ENCODE results near the gene ASIC1.

DNA sequence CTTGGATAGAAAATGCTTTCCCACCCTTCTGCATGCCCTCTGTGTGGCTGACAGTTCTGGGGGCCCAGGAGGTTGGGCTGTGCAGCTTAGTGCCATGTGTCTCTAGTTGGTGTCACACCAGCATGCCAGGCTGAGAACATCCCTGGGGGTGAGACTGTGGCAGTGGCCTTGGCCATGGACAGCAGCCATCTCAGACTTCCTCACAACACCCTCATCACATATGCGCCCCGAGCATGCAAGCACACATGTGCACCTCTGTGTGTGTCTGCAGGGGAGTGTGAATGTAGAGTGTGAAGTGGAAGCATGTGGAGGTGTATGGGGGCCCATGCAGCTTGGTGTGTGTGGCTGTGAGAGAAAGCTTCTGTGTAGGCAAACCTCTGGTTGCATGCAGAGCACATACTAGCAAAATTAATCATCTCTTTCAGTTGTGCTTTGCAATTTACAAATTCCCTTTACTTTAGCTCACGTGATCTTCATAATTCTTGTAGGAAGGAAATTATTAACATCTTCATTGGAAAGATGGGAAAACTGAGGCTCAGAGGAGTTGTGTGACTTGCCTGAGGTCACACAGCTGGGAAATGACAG, 8.4 kb downstream of the ASIC1 start:
- TF ChIP-seq SP1 (IDR thresholded peaks at IDR 0.05) (no peak), CTBP1 (IDR thresholded peaks at IDR 0.05; ENCODE audit: borderline replicate concordance) (no peak), L3MBTL2 (conservative IDR thresholded peaks at IDR 0.05) (no peak), HDGF (IDR thresholded peaks at IDR 0.05; ENCODE audit: borderline replicate concordance) (no peak), FOXM1 (IDR thresholded peaks at IDR 0.05; ENCODE audit: borderline replicate concordance) (no peak)
